ENCODE measurements around the gene SLC39A7. TPM values are rescaled to one million over a fixed set of nuclear protein-coding genes. Genes with fewer than 3 reads are reported as not detected.

SLC39A7 gene
- total and polyA plus RNA-seq, 4 experiments from 2014 or later: 22.9 to 40.9 (median 32.0) TPM

DNA sequence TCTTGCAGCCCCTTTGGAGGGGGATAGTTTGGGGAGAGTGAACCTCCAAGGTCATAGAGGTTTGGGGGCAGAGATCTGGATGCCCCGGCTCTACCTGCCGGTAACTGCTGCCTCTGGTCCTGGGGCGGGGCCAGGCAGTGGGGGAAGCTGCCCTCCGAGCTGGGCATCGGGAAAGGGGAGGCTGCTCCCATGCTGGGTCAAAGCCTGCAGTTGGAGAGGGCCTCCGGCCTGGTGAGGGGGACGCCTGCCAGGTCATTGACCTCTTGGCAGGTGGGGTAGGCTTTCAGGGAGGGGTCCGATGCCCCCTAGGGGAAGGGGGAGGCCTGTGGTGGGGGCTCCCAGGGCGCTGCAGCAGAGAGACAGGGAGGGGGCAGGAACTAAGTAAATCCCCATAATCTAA lies 15.5 kb upstream of the SLC39A7 start:
- H3K4me1 ChIP-seq (ENCODE audit: insufficient read depth, low read length): peaks cover 20% of the 10 kb centered on the region
- no peaks in the 10 kb centered on the region for H3K9me3 ChIP-seq (ENCODE audit: control insufficient read depth in 1 of 2, low read length in 2 of 2)
- H3K27me3 Mint-ChIP-seq: peaks cover 11 to 16% of the 10 kb centered on the region in 2 donors
- H3K27ac Mint-ChIP-seq: peak overlapping the region in 2 of 7 donors; percentile 31 to 63
- no peak overlapping the region for H3K27ac ChIP-seq (ENCODE audit: low read depth, low read length)
- intact Hi-C loops (cut with micrococcal nuclease): no loop called here
- peaks cover 0 to 13% (median 5%) of the 10 kb centered on the region in 8 donors for H3K9me3 Mint-ChIP-seq
- H3K36me3 Mint-ChIP-seq: peaks cover 2 to 12% of the 10 kb centered on the region in 2 donors
- no peak for DNase-seq
- POLR2A ChIA-PET (ENCODE audit: partially characterized antibody): no interaction called here
- H3K4me1 Mint-ChIP-seq: peaks cover 17 to 28% (median 21%) of the 10 kb centered on the region in 4 donors
- H3K36me3 ChIP-seq (ENCODE audit: insufficient read depth, low read length): no peaks in the 10 kb centered on the region
- no peak overlapping the region for H3K4me3 ChIP-seq (ENCODE audit: low read length in 2 of 2)
- peaks cover 9% of the 10 kb centered on the region for H3K27me3 ChIP-seq (ENCODE audit: insufficient read depth, low read length)
- no peak overlapping the region for H3K4me3 Mint-ChIP-seq
- CTCF ChIA-PET (ENCODE audit: partially characterized antibody): no interaction called here

DNA sequence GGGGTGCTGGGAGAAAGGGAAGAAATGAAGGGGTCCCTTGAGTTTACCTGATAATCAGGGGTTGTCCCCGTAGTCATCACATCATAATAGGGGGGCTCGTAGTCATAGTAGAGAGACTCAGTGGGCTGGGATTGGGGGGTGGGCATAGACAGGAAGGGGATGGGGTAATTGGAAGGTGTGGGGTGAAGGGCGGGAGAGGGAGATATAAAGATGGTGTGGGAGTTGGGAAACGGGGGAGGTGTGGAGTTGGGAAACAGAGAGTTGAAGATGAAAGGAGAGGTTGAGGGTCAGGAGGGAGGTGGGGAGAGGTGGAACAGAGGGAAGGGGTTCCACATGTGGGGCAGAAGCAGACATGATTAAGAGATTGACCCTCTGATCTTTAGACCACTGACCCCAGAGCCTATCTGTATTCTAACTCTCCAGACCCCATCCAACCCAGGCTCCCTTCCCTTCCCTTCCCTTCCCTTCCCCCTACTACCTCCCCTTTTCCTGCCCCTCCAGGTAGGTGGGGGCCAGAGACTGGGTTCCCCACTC lies 14.9 kb upstream of the SLC39A7 start:
- Histone ChIP-seq H3K27me3 (ENCODE audit: insufficient read depth, low read length) (peaks cover 9% of the 10 kb centered on the region), H3K9me3 (ENCODE audit: control insufficient read depth in 1 of 2, low read length in 2 of 2) (no peaks in the 10 kb centered on the region), H3K36me3 (ENCODE audit: insufficient read depth, low read length) (no peaks in the 10 kb centered on the region), H3K4me1 (ENCODE audit: insufficient read depth, low read length) (peaks cover 20% of the 10 kb centered on the region), H3K4me3 (ENCODE audit: low read length in 2 of 2) (no peak overlapping the region), H3K27ac (ENCODE audit: low read depth, low read length) (no peak overlapping the region)
- H3K4me1 Mint-ChIP-seq: peaks cover 17 to 28% (median 21%) of the 10 kb centered on the region in 4 donors
- DNase-seq: no peak
- peaks cover 13 to 16% of the 10 kb centered on the region in 2 donors for H3K27me3 Mint-ChIP-seq
- peaks cover 2 to 12% of the 10 kb centered on the region in 2 donors for H3K36me3 Mint-ChIP-seq
- ChIA-PET POLR2A (ENCODE audit: partially characterized antibody) (no interaction called here), CTCF (ENCODE audit: partially characterized antibody) (no interaction called here)
- H3K4me3 Mint-ChIP-seq: no peak overlapping the region
- H3K27ac Mint-ChIP-seq: peak overlapping the region in 1 of 7 donors; percentile 8
- intact Hi-C loops (cut with micrococcal nuclease): no loop called here
- H3K9me3 Mint-ChIP-seq: peaks cover 0 to 13% (median 5%) of the 10 kb centered on the region in 8 donors

DNA sequence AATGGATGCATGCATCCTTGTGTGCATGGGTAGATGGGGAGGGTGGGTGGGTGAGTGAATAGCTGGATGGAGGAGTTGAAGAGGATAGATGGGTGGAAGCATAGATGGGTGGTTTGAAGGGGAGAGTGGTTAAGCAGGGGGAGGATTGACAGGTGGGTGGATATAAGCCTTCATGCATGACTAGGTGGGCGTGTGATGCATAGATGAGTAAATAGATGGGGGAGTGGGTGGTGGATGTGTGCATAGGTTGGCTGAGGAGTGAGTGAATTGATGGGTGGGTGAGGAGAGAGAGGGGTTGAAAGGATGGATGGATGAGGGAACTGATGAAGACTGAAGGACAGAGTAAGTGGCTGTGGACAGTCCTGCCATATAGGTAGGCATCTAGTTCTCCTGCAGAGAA lies 12.9 kb upstream of the SLC39A7 start:
- CTCF ChIA-PET (ENCODE audit: partially characterized antibody): no interaction called here
- no peak for DNase-seq

DNA sequence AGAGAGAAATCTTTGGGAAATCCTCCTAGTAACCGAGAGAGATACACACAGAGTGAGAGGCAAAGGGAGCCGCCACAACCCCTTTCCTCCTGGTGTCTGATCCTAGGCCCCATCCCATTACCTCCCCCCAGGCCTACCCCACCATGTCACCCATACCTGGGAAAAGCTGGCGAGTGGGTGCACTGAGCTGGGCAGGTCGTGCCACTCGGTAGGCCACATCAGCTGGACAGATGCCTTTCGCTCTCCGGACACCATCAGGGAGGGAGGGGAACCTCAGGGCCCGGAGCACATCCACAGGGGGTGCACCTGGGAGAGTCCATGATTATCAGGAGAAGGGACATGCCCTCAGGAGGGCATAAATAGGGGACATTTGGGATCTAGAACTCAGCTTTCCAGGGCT lies 11.5 kb upstream of the SLC39A7 start:
- peak in 1 of 5 donors; percentile 13 for DNase-seq
- no peak overlapping the region for H3K4me3 Mint-ChIP-seq
- ChIA-PET POLR2A (ENCODE audit: partially characterized antibody) (no interaction called here), CTCF (ENCODE audit: partially characterized antibody) (interaction anchor here (0.6 to 1.0 kb wide), 2 partner anchors 10 to 60 kb away, joined by 3 to 4 read pairs; no protein-coding TSS in a partner anchor)
- Histone ChIP-seq H3K4me3 (ENCODE audit: low read length in 2 of 2) (no peak overlapping the region), H3K36me3 (ENCODE audit: insufficient read depth, low read length) (peaks cover 2% of the 10 kb centered on the region), H3K4me1 (ENCODE audit: insufficient read depth, low read length) (peaks cover 22% of the 10 kb centered on the region), H3K27ac (ENCODE audit: low read depth, low read length) (no peak overlapping the region), H3K9me3 (ENCODE audit: control insufficient read depth in 1 of 2, low read length in 2 of 2) (no peaks in the 10 kb centered on the region), H3K27me3 (ENCODE audit: insufficient read depth, low read length) (peaks cover 21% of the 10 kb centered on the region)
- peaks cover 7 to 30% (median 14%) of the 10 kb centered on the region in 4 donors for H3K4me1 Mint-ChIP-seq
- intact Hi-C loops (cut with micrococcal nuclease): no loop called here
- peaks cover 7 to 11% of the 10 kb centered on the region in 2 donors for H3K36me3 Mint-ChIP-seq
- no peak overlapping the region for H3K27ac Mint-ChIP-seq
- H3K9me3 Mint-ChIP-seq: no peaks in the 10 kb centered on the region
- peaks cover 21 to 26% of the 10 kb centered on the region in 2 donors for H3K27me3 Mint-ChIP-seq

More for the DNA sequence above, 12.9 kb upstream of the SLC39A7 start:
- H3K4me1 ChIP-seq (ENCODE audit: insufficient read depth, low read length): peaks cover 29% of the 10 kb centered on the region
- Mint-ChIP-seq H3K27ac (no peak overlapping the region), H3K4me1 (peaks cover 18 to 34% (median 25%) of the 10 kb centered on the region in 4 donors), H3K27me3 (peaks cover 21 to 25% of the 10 kb centered on the region in 2 donors), H3K9me3 (peaks cover 0 to 11% (median 5%) of the 10 kb centered on the region in 8 donors), H3K36me3 (peaks cover 5 to 9% of the 10 kb centered on the region in 2 donors), H3K4me3 (no peak overlapping the region)
- H3K4me3 ChIP-seq (ENCODE audit: low read length in 2 of 2): no peak overlapping the region
- peaks cover 21% of the 10 kb centered on the region for H3K27me3 ChIP-seq (ENCODE audit: insufficient read depth, low read length)
- POLR2A ChIA-PET (ENCODE audit: partially characterized antibody): no interaction called here
- intact Hi-C loops (cut with micrococcal nuclease): no loop called here
- H3K27ac ChIP-seq (ENCODE audit: low read depth, low read length): no peak overlapping the region
- H3K36me3 ChIP-seq (ENCODE audit: insufficient read depth, low read length): no peaks in the 10 kb centered on the region
- H3K9me3 ChIP-seq (ENCODE audit: control insufficient read depth in 1 of 2, low read length in 2 of 2): no peaks in the 10 kb centered on the region

DNA sequence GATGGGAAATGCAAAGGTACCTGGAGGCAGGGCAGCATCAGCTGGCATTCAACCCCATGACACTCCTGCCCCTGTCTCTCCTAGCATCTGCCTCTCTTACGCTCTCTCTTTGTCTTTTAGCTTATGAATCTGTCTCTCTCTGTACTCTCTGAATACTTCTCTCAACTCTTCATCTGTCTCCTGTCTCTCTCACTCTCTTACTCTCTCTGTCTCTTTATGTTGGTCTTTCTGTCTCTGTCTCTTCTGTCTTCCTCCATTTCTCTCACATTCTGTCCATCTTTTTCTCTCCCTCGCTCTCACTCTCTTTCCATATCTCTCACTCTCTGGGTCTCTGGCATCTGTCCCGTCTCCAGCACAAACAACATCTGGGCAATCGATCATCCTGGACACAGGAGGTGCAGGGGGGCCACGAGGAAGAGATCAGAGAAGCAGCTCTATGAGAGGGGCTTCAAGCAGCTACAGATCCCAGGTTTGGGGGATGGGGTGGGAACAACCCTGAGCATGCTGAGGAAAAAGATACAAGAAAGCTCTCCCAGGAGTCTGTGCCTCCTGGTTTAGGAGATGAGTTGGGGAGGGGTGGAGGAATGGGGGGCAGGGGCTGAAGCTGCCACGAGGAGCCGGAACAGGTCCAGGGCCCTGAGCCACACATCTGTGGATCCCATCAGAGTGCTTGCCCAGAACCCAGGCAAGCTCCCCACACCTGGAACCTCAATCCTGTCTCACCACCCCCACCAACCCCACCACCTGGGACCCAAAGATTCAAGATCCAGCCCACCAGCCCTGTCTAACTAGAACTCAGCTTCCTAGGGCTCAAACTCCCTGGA lies 10.8 kb upstream of the SLC39A7 start:
- peaks cover 21% of the 10 kb centered on the region for H3K27me3 ChIP-seq (ENCODE audit: insufficient read depth, low read length)
- intact Hi-C loops (cut with micrococcal nuclease): no loop called here

DNA sequence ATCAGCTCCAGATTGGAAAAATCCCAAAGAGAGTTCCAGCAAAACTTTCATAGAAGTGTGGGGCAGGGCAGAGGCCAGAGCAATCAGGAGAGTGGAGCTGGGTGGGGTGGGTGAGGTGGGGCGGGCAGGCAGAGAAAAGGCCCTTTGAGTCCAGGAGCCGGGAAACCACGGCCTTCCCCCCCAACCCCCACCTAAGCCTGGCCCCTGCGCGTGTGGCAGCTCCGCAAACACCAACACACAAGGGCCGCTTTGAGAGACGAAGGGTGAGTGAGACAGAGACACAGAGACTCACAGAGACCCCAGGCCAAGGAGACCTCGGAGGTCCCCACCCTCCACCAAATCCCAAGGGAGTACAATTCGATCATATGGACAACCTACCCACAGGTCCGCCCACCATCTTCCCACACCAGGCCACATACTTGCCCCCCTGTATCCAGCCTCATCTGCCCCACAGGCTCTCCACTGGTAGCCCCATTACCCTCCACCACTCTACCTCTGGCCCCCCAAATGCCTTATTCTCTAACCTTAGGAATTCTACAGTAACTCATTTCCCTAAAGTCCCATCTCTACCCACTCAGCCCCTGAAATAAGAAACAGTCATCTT lies 10.1 kb upstream of the SLC39A7 start:
- Histone ChIP-seq H3K36me3 (ENCODE audit: insufficient read depth, low read length) (peaks cover 17% of the 10 kb centered on the region), H3K27ac (ENCODE audit: low read depth, low read length) (no peak overlapping the region), H3K9me3 (ENCODE audit: control insufficient read depth in 1 of 2, low read length in 2 of 2) (no peaks in the 10 kb centered on the region), H3K27me3 (ENCODE audit: insufficient read depth, low read length) (peaks cover 21% of the 10 kb centered on the region), H3K4me3 (ENCODE audit: low read length in 2 of 2) (no peak overlapping the region), H3K4me1 (ENCODE audit: insufficient read depth, low read length) (peaks cover 16% of the 10 kb centered on the region)
- ChIA-PET POLR2A (ENCODE audit: partially characterized antibody) (interaction anchor here (0.9 to 1.4 kb wide), 2 partner anchors 9 to 81 kb away, joined by 4 to 5 read pairs; partner anchors contain the start of genes RPS18, RXRB and VPS52), CTCF (ENCODE audit: partially characterized antibody) (interaction anchor here (1.2 kb wide), 1 partner anchor 18 kb away, joined by 6 read pairs; the partner anchor contains the start of gene RING1)
- Mint-ChIP-seq H3K27ac (peak overlapping the region in 1 of 7 donors; percentile 73), H3K9me3 (no peaks in the 10 kb centered on the region), H3K36me3 (peaks cover 20 to 23% of the 10 kb centered on the region in 2 donors), H3K4me1 (peaks cover 5 to 23% (median 9%) of the 10 kb centered on the region in 4 donors), H3K4me3 (no peak overlapping the region), H3K27me3 (peaks cover 21 to 26% of the 10 kb centered on the region in 2 donors)
- intact Hi-C loops (cut with micrococcal nuclease): no loop called here
- peak in 1 of 5 donors; percentile 10 for DNase-seq

More for the DNA sequence above, 10.8 kb upstream of the SLC39A7 start:
- Histone ChIP-seq H3K27ac (ENCODE audit: low read depth, low read length) (no peak overlapping the region), H3K4me3 (ENCODE audit: low read length in 2 of 2) (no peak overlapping the region), H3K4me1 (ENCODE audit: insufficient read depth, low read length) (peaks cover 16% of the 10 kb centered on the region), H3K9me3 (ENCODE audit: control insufficient read depth in 1 of 2, low read length in 2 of 2) (no peaks in the 10 kb centered on the region), H3K36me3 (ENCODE audit: insufficient read depth, low read length) (peaks cover 9% of the 10 kb centered on the region)
- peaks cover 13 to 16% of the 10 kb centered on the region in 2 donors for H3K36me3 Mint-ChIP-seq
- H3K27me3 Mint-ChIP-seq: peaks cover 21 to 26% of the 10 kb centered on the region in 2 donors
- no peaks in the 10 kb centered on the region for H3K9me3 Mint-ChIP-seq
- POLR2A ChIA-PET (ENCODE audit: partially characterized antibody): interaction anchor here (0.9 kb wide), 1 partner anchor 10 kb away, joined by 5 read pairs; the partner anchor contains the start of gene RXRB
- peak overlapping the region in 2 of 7 donors; percentile 7 to 70 for H3K27ac Mint-ChIP-seq
- CTCF ChIA-PET (ENCODE audit: partially characterized antibody): interaction anchor here (0.6 to 1.2 kb wide), 3 partner anchors 9 to 59 kb away, joined by 3 to 6 read pairs (median 4); partner anchors contain the start of gene RING1
- H3K4me1 Mint-ChIP-seq: peaks cover 5 to 24% (median 9%) of the 10 kb centered on the region in 4 donors
- DNase-seq: peak in 1 of 5 donors; percentile 20
- no peak overlapping the region for H3K4me3 Mint-ChIP-seq
